DND-41 (cell line): Measurements from ENCODE around the gene RRP1.

Experiments used
- ATAC-seq: fragments of 200-7000 bp; cut with Tn5 transposase; 3 replicates; pipeline ENCODE4 v1.9.1; 2021; ENCODE audit warnings: low read depth; ENCODE audit not compliant: insufficient read depth
- DNase-seq: peaks from one replicate; pipeline ENCODE4 v3.0.0-alpha.2; 2020
- H2AFZ ChIP-seq: 2 replicates; pipeline ENCODE4 v1.6.0; 2012; ENCODE audit warnings: low read depth, low read length
- H3K27ac ChIP-seq: 2 replicates; pipeline ENCODE4 v1.5.1; 2012; ENCODE audit warnings: low read length, inconsistent platforms
- H3K27me3 ChIP-seq: fragments of 200-600 bp; sonication (generic); 2 replicates; pipeline ENCODE4 v1.6.0; 2012; ENCODE audit warnings: low read length, mild to moderate bottlenecking, inconsistent platforms; ENCODE audit not compliant: insufficient read depth, poor library complexity
- H3K36me3 ChIP-seq: 2 replicates; pipeline ENCODE4 v1.5.1; 2012; ENCODE audit warnings: low read length, inconsistent platforms; ENCODE audit not compliant: insufficient read depth
- H3K4me1 ChIP-seq: 2 replicates; pipeline ENCODE4 v1.5.1; 2012; ENCODE audit warnings: mild to moderate bottlenecking, low read length; ENCODE audit not compliant: insufficient read depth
- H3K4me2 ChIP-seq: 2 replicates; pipeline ENCODE4 v1.6.0; 2012; ENCODE audit warnings: mild to moderate bottlenecking, moderate library complexity, low read length, inconsistent platforms; ENCODE audit not compliant: insufficient read depth
- H3K4me3 ChIP-seq, 2 experiments: fragments of 200-600 bp in 1 of 2; shearing (Covaris generic) in 1 of 2; 2 replicates each; pipeline ENCODE4 v1.5.1; 2012 to 2016; ENCODE audit warnings: inconsistent platforms in 2 of 2, low read length in 2 of 2, mild to moderate bottlenecking in 2 of 2, low read depth in 1 of 2, moderate library complexity in 1 of 2
- H3K79me2 ChIP-seq: 2 replicates; pipeline ENCODE4 v1.6.0; 2012; ENCODE audit warnings: low read length, inconsistent platforms; ENCODE audit not compliant: insufficient read depth
- H3K9ac ChIP-seq: 2 replicates; pipeline ENCODE4 v1.6.0; 2012; ENCODE audit warnings: low read depth, mild to moderate bottlenecking, inconsistent platforms, low read length, moderate library complexity
- H3K9me3 ChIP-seq: 2 replicates; pipeline ENCODE4 v1.5.1; 2012; ENCODE audit warnings: low read length, moderate library complexity, mild to moderate bottlenecking, inconsistent platforms; ENCODE audit not compliant: insufficient read depth, severe bottlenecking
- H4K20me1 ChIP-seq: 2 replicates; pipeline ENCODE4 v1.6.0; 2012; ENCODE audit warnings: low read length; ENCODE audit not compliant: insufficient read depth
- CTCF ChIP-seq: IDR thresholded peaks from 2 replicates; pipeline ENCODE4 v1.5.1; 2012; ENCODE audit warnings: borderline replicate concordance, low read length, moderate library complexity, mild to moderate bottlenecking; ENCODE audit not compliant: poor library complexity, severe bottlenecking; ENCODE audit errors: extremely low read depth
- EZH2 ChIP-seq: IDR thresholded peaks from 3 replicates; pipeline ENCODE4 v1.6.1; 2012; ENCODE audit warnings: borderline replicate concordance, low read depth, mild to moderate bottlenecking, moderate library complexity, low read length, inconsistent platforms; ENCODE audit not compliant: severe bottlenecking

RRP1 gene

GRCh38 chr21:43775795-43776430 lies 13.5 kb upstream of the RRP1 start, which contains the start of gene CSTB:
TSS of gene CSTB (minus strand) at chr21:43776308. CDS start at chr21:43776269, 39 bp downstream.
- ATAC-seq (peak; percentile 79), DNase-seq (peak; percentile 85)
- Histone ChIP-seq H3K4me2 (peak within 1 kb of the TSS; percentile 94), H3K4me3 (peak within 1 kb of the TSS; percentile 73 to 97), H3K9ac (peak within 1 kb of the TSS; percentile 92), H3K9me3 (no peaks in the 10 kb centered on the region), H3K27me3 (no peaks in the 10 kb centered on the region), H3K27ac (peak within 1 kb of the TSS; percentile 75), H4K20me1 (no peaks in the 10 kb centered on the region), H3K36me3 (peaks cover 17% of the 10 kb centered on the region), H3K4me1 (peaks cover 45% of the 10 kb centered on the region), H2AFZ (peak within 1 kb of the TSS; percentile 96), H3K79me2 (peaks cover 13% of the 10 kb centered on the region)
- TF ChIP-seq EZH2 = no peak
- no peak for TF ChIP-seq CTCF

GRCh38 chr21:43777953-43778352 lies 11.4 kb upstream of the RRP1 start:
- Histone ChIP-seq H3K79me2 (peaks cover 13% of the 10 kb centered on the region), H3K27ac (no peak overlapping the region; the same call in 1 of the 2 replicates), H3K4me3 (no peak overlapping the region), H3K4me1 (peaks cover 45% of the 10 kb centered on the region), H3K4me2 (no peak overlapping the region), H3K36me3 (peaks cover 17% of the 10 kb centered on the region), H3K9me3 (no peaks in the 10 kb centered on the region), H4K20me1 (no peaks in the 10 kb centered on the region), H2AFZ (no peak overlapping the region), H3K27me3 (no peaks in the 10 kb centered on the region), H3K9ac (no peak overlapping the region)
- no peak for ATAC-seq
- TF ChIP-seq EZH2 (no peak), CTCF (no peak)
- DNase-seq = no peak

- Histone ChIP-seq H3K9me3 (no peaks in the 10 kb centered on the region), H3K4me3 (no peak overlapping the region), H3K79me2 (peaks cover 13% of the 10 kb centered on the region), H3K4me1 (peaks cover 45% of the 10 kb centered on the region), H3K36me3 (peaks cover 9% of the 10 kb centered on the region), H3K27ac (peak overlapping the region; percentile 66), H3K9ac (peak overlapping the region; percentile 7; the same call in 1 of the 2 replicates), H3K4me2 (peak overlapping the region; percentile 17; the same call in 1 of the 2 replicates), H4K20me1 (no peaks in the 10 kb centered on the region), H3K27me3 (no peaks in the 10 kb centered on the region), H2AFZ (peak overlapping the region; percentile 3; the same call in 1 of the 2 replicates)
- ATAC-seq (no peak), DNase-seq (peak; percentile 45)
- TF ChIP-seq EZH2 = no peak
- no peak for TF ChIP-seq CTCF
These were observed 10.7 kb upstream of the RRP1 start for GRCh38 chr21:43778469-43779335.
